SK-N-SH (cell line): Measurements from ENCODE around the gene RBCK1. TPM values are rescaled to one million over a fixed set of nuclear protein-coding genes. Genes with fewer than 3 reads are reported as not detected.

Experiments used
- CTCF ChIA-PET: fragments of 300-600, 350-600 bp; formaldehyde crosslinking; extraction: SDS; loops from one replicate; lab custom pipeline; 2021; lab: Yijun Ruan, JAX
- POLR2A ChIA-PET: fragments of 350-600 bp; sonication (Branson Sonifier 250); formaldehyde crosslinking; extraction: SDS; loops from one replicate; lab custom pipeline; 2020; ENCODE audit warnings: antibody characterized with exemption, inconsistent platforms; lab: Yijun Ruan, JAX
- DNase-seq: peaks from one replicate; pipeline ENCODE4 v3.0.0; 2012
- H2AFZ ChIP-seq: fragments of 200-600 bp; sonication (generic); 2 replicates; pipeline ENCODE4 v1.8.1; 2016; ENCODE audit warnings: antibody characterized with exemption, mild to moderate bottlenecking, low read depth
- H3F3A ChIP-seq: fragments of 200-600 bp; sonication (generic); replicated peaks from 2 replicates; pipeline ENCODE3; 2016; ENCODE audit warnings: antibody characterized with exemption, mild to moderate bottlenecking; ENCODE audit not compliant: insufficient read depth
- H3K27ac ChIP-seq, 2 experiments: fragments of 200-500 bp in 1 of 2; fragments of 200-600 bp in 1 of 2; sonication (Bioruptor generic) in 1 of 2; sonication (generic), shearing (Covaris generic) in 1 of 2; 2 replicates each; pipeline versions ENCODE4 v1.5.1 to v1.6.1; 2014 to 2016; ENCODE audit warnings: low read depth in 2 of 2, inconsistent platforms in 1 of 2, low read length in 1 of 2, mild to moderate bottlenecking in 1 of 2, mixed read lengths in 1 of 2
- H3K27me3 ChIP-seq: fragments of 200-600 bp; sonication (generic), shearing (Covaris generic); 2 replicates; pipeline ENCODE4 v1.6.1; 2016; ENCODE audit warnings: mixed run types; ENCODE audit not compliant: insufficient read depth
- H3K36me3 ChIP-seq, 2 experiments: fragments of 200-500 bp in 1 of 2; fragments of 200-600 bp in 1 of 2; sonication (Bioruptor generic) in 1 of 2; sonication (generic) in 1 of 2; replicated peaks in 1 of 2; 2 replicates each; pipeline versions ENCODE3 to v1.5.1; 2014 to 2016; ENCODE audit warnings: low read length in 1 of 2, mild to moderate bottlenecking in 1 of 2; ENCODE audit not compliant: insufficient read depth in 2 of 2, control insufficient read depth in 1 of 2
- H3K4me1 ChIP-seq, 2 experiments: fragments of 200-500 bp in 1 of 2; fragments of 200-600 bp in 1 of 2; sonication (Bioruptor generic) in 1 of 2; sonication (generic), shearing (Covaris generic) in 1 of 2; 2 replicates each; pipeline versions ENCODE4 v1.5.1 to v1.6.1; 2014 to 2016; ENCODE audit warnings: low read depth in 1 of 2, low read length in 1 of 2, mixed run types in 1 of 2; ENCODE audit not compliant: insufficient read depth in 2 of 2, control insufficient read depth in 1 of 2
- H3K4me2 ChIP-seq: fragments of 200-600 bp; sonication (generic), shearing (Covaris generic); 2 replicates; pipeline ENCODE4 v1.6.1; 2017; ENCODE audit warnings: mixed run types
- H3K4me3 ChIP-seq, 2 experiments: fragments of 200-500 bp in 1 of 2; fragments of 200-600 bp in 1 of 2; sonication (Bioruptor generic) in 1 of 2; sonication (generic), shearing (Covaris generic) in 1 of 2; 2 replicates each; pipeline versions ENCODE4 v1.5.1 to v1.8.1; 2014 to 2016; ENCODE audit warnings: low read depth in 2 of 2, inconsistent platforms in 1 of 2, low read length in 1 of 2, mild to moderate bottlenecking in 1 of 2, mixed read lengths in 1 of 2, moderate library complexity in 1 of 2
- H3K79me2 ChIP-seq: fragments of 200-600 bp; sonication (generic); 2 replicates; pipeline ENCODE4 v1.8.1; 2017; ENCODE audit warnings: mild to moderate bottlenecking; ENCODE audit not compliant: insufficient read depth
- H3K9ac ChIP-seq: fragments of 200-600 bp; sonication (generic); 2 replicates; pipeline ENCODE4 v1.6.1; 2017; ENCODE audit warnings: mixed run types
- H3K9me2 ChIP-seq: fragments of 200-600 bp; sonication (generic); 2 replicates; pipeline ENCODE4 v1.6.1; 2017; ENCODE audit warnings: mixed run types
- H3K9me3 ChIP-seq: fragments of 200-600 bp; sonication (generic); 2 replicates; pipeline ENCODE4 v1.6.1; 2017; ENCODE audit warnings: mixed run types, mild to moderate bottlenecking, moderate library complexity
- H4K20me1 ChIP-seq: fragments of 200-600 bp; sonication (generic); 2 replicates; pipeline ENCODE4 v1.6.1; 2017; ENCODE audit warnings: mild to moderate bottlenecking, mixed run types; ENCODE audit not compliant: insufficient read depth
- CHD2 ChIP-seq: fragments of 150-350 bp; IDR thresholded peaks from 2 replicates; pipeline ENCODE4 v1.6.1; 2018; ENCODE audit warnings: low read length; ENCODE audit not compliant: partially characterized antibody
- FOSL2 ChIP-seq: IDR thresholded peaks from 2 replicates; pipeline ENCODE4 v1.4.0; 2012; ENCODE audit warnings: low read depth, mild to moderate bottlenecking, moderate library complexity, borderline replicate concordance
- GABPA ChIP-seq: IDR thresholded peaks from 2 replicates; pipeline ENCODE4 v1.4.0; 2012; ENCODE audit warnings: low read depth, mild to moderate bottlenecking
- IRF3 ChIP-seq: fragments of 150-350 bp; IDR thresholded peaks from 2 replicates; pipeline ENCODE4 v1.6.1; 2016; ENCODE audit warnings: mild to moderate bottlenecking, low read depth, low read length
- MAX ChIP-seq: IDR thresholded peaks from 2 replicates; pipeline ENCODE4 v1.4.0; 2012; ENCODE audit warnings: low read depth
- POLR2AphosphoS5 ChIP-seq: IDR thresholded peaks from 2 replicates; pipeline ENCODE4 v1.6.1; 2012; ENCODE audit warnings: low read depth, low read length
- RAD21 ChIP-seq: IDR thresholded peaks from 2 replicates; pipeline ENCODE4 v1.6.1; 2012; ENCODE audit warnings: mild to moderate bottlenecking, low read length
- RCOR1 ChIP-seq: fragments of 150-350 bp; IDR thresholded peaks from 2 replicates; pipeline ENCODE4 v1.6.1; 2017; ENCODE audit warnings: antibody characterized with exemption, low read length
- RFX5 ChIP-seq: IDR thresholded peaks from 2 replicates; pipeline ENCODE4 v1.6.1; 2012; ENCODE audit warnings: mild to moderate bottlenecking, improper control_type of control experiment, low read length
- SMC3 ChIP-seq: IDR thresholded peaks from 2 replicates; pipeline ENCODE4 v1.6.1; 2012; ENCODE audit warnings: low read depth, low read length, improper control_type of control experiment
- TAF1 ChIP-seq: IDR thresholded peaks from 2 replicates; pipeline ENCODE4 v1.6.1; 2012; ENCODE audit warnings: low read depth, mild to moderate bottlenecking, low read length, moderate library complexity, borderline replicate concordance
- TEAD4 ChIP-seq: IDR thresholded peaks from 2 replicates; pipeline ENCODE4 v1.4.0; 2012; ENCODE audit warnings: mild to moderate bottlenecking, borderline replicate concordance; ENCODE audit not compliant: insufficient read depth
- USF1 ChIP-seq: IDR thresholded peaks from 2 replicates; pipeline ENCODE4 v1.4.0; 2012; ENCODE audit warnings: low read depth, borderline replicate concordance
- USF2 ChIP-seq: fragments of 150-350 bp; IDR thresholded peaks from 2 replicates; pipeline ENCODE4 v1.6.1; 2017; ENCODE audit warnings: antibody characterized with exemption, low read length, low read depth, borderline replicate concordance
- ZBTB33 ChIP-seq: IDR thresholded peaks from 2 replicates; pipeline ENCODE4 v1.4.0; 2012; ENCODE audit warnings: low read depth, borderline replicate concordance
- WGBS: methylation state at CpG from one replicate; pipeline ENCODE4 v1.1.6; 2017; ENCODE audit warnings: low lambda C conversion rate; 5-methylcytosine and 5-hydroxymethylcytosine counted together
- polyA plus RNA-seq, 3 experiments: library from polyadenylated mRNA; depleted of rRNA; stranded (reverse); fragments of >200 nt; gene quantifications; 2 replicates each; pipeline ENCODE4 v1.2.3, GENCODE V29; 2012

Gene RBCK1
- polyA plus RNA-seq, 1 of the 3 experiments (the other 2 are of a cell fraction), result 105 TPM

- H3K27ac ChIP-seq, result no peak overlapping the region
- WGBS, result 100% methylated on average over 3 of the region's 8 CpGs
- no peaks in the 10 kb centered on the region for H3K79me2 ChIP-seq
- no peak overlapping the region for H3K9ac ChIP-seq
- H3K9me2 ChIP-seq, result no peaks in the 10 kb centered on the region
- no peaks in the 10 kb centered on the region for H3K9me3 ChIP-seq
- H3K4me3 ChIP-seq, result no peak overlapping the region
- POLR2A ChIA-PET, result no interaction called here
- H3K27me3 ChIP-seq, result no peaks in the 10 kb centered on the region
- H4K20me1 ChIP-seq, result no peaks in the 10 kb centered on the region
- H3K4me1 ChIP-seq, result no peaks in the 10 kb centered on the region
- no peak overlapping the region for H3K4me2 ChIP-seq
- no peak for DNase-seq
- H3F3A ChIP-seq, result peaks cover 4% of the 10 kb centered on the region
- H3K36me3 ChIP-seq, result peaks cover 20 to 46% of the 10 kb centered on the region in 2 experiments
- no peak for TF ChIP-seq POLR2AphosphoS5
- TF ChIP-seq ZBTB33, result no peak
- TF ChIP-seq GABPA, result no peak
- TF ChIP-seq, all 33 proteins: peak for 0
- CTCF ChIA-PET, result interaction anchor here (1.5 to 1.7 kb wide), 2 partner anchors 10 to 67 kb away, joined by 6 to 13 read pairs; no protein-coding TSS in a partner anchor
- no peak overlapping the region for H2AFZ ChIP-seq
Measured at GRCh38 chr20:421685-422250, 13.7 kb downstream of the RBCK1 start.

- Histone ChIP-seq H4K20me1 (peaks cover under 1% of the 10 kb centered on the region; the same call in 1 of the 2 replicates), H3K9me2 (no peaks in the 10 kb centered on the region), H3K9me3 (no peaks in the 10 kb centered on the region), H3K27me3 (no peaks in the 10 kb centered on the region), H3K4me2 (no peak overlapping the region), H3F3A (peaks cover 8% of the 10 kb centered on the region), H3K27ac (no peak overlapping the region), H3K79me2 (no peaks in the 10 kb centered on the region), H3K36me3 (peaks cover 26 to 58% of the 10 kb centered on the region in 2 experiments), H2AFZ (no peak overlapping the region), H3K4me3 (no peak overlapping the region), H3K9ac (no peak overlapping the region), H3K4me1 (peaks cover 0 to 3% of the 10 kb centered on the region in 2 experiments; a peak in 1 of 4 replicates)
- ChIA-PET POLR2A (no interaction called here), CTCF (interaction anchor here (6.8 kb wide), 1 partner anchor 73 kb away, joined by 94 read pairs; no protein-coding TSS in a partner anchor)
- no peak for TF ChIP-seq CHD2
- no peak for TF ChIP-seq TEAD4
- DNase-seq, result no peak
- 95% methylated on average over 2 of the region's 2 CpGs for WGBS
Measured at GRCh38 chr20:426566-426965, 18.5 kb downstream of the RBCK1 start.

GRCh38 chr20:427401-427800 lies 19.3 kb downstream of the RBCK1 start:
- Histone ChIP-seq H3K27me3 (no peaks in the 10 kb centered on the region), H3K4me2 (no peak overlapping the region), H3K4me3 (no peak overlapping the region), H3K9me3 (no peaks in the 10 kb centered on the region), H3K9ac (no peak overlapping the region), H3K9me2 (no peaks in the 10 kb centered on the region), H4K20me1 (peaks cover 3% of the 10 kb centered on the region; the same call in 1 of the 2 replicates), H3K79me2 (no peaks in the 10 kb centered on the region), H3K4me1 (peaks cover 0 to 5% of the 10 kb centered on the region in 2 experiments; a peak in 1 of 4 replicates), H2AFZ (no peak overlapping the region), H3F3A (peaks cover 8% of the 10 kb centered on the region), H3K27ac (no peak overlapping the region), H3K36me3 (peaks cover 34 to 60% of the 10 kb centered on the region in 2 experiments)
- DNase-seq, result no peak
- CTCF ChIA-PET, result interaction anchor here (0.7 to 6.8 kb wide), 4 partner anchors 9 to 312 kb away, joined by 3 to 94 read pairs (median 4); no protein-coding TSS in a partner anchor
- POLR2A ChIA-PET, result interaction anchor here (0.8 kb wide), 2 partner anchors 15 to 47 kb away, joined by 3 read pairs; partner anchors contain the start of gene TRIB3
- 100% methylated on average over 2 of the region's 4 CpGs for WGBS
- TF ChIP-seq IRF3 (no peak), MAX (no peak), RFX5 (no peak), RCOR1 (no peak), SMC3 (no peak), USF1 (no peak), TAF1 (no peak), CHD2 (no peak), USF2 (no peak), RAD21 (no peak), FOSL2 (no peak)
